Urinary bladder (tissue), 4 donors: ENCODE measurements around the gene CEP131. TPM values are rescaled to one million over a fixed set of nuclear protein-coding genes. Genes with fewer than 3 reads are reported as not detected.

ENCODE experiments used
- DNase-seq: peaks from one replicate; pipeline ENCODE4 v3.0.0-alpha.2; 2015; ENCODE audit errors: extremely low spot score
- H3K27ac ChIP-seq: one replicate; pipeline ENCODE4 v1.5.1; 2013; ENCODE audit warnings: low read depth, mild to moderate bottlenecking, moderate library complexity
- H3K36me3 ChIP-seq: one replicate; pipeline ENCODE4 v1.6.1; 2013; ENCODE audit warnings: mild to moderate bottlenecking, moderate library complexity; ENCODE audit not compliant: insufficient read depth
- H3K4me1 ChIP-seq: one replicate; pipeline ENCODE4 v1.6.1; 2013; ENCODE audit warnings: mild to moderate bottlenecking, moderate library complexity; ENCODE audit not compliant: insufficient read depth
- H3K4me3 ChIP-seq: one replicate; pipeline ENCODE4 v1.5.1; 2013; ENCODE audit warnings: low read depth, low read length
- WGBS: extraction: QIAGEN DNeasy Blood & Tissue Kit; methylation state at CpG from one replicate; pipeline ENCODE4 v1.1.7; 2013; 5-methylcytosine and 5-hydroxymethylcytosine counted together
- polyA plus RNA-seq: library from polyadenylated mRNA; stranded (reverse); fragments of 200-250 nt; gene quantifications from one replicate; pipeline ENCODE4 v1.2.3, GENCODE V29; 2013
- total RNA-seq: library from RNA; depleted of rRNA; stranded (reverse); fragments of >200 nt; gene quantifications from one replicate; pipeline ENCODE4 v1.2.3, GENCODE V29; 2014
- donor health status: healthy with polysubstance abuse.
- donor health status: healthy.

Gene CEP131
- total and polyA plus RNA-seq, 2 donors = 5.9 to 10.8 TPM

- DNase-seq = peak; percentile 99
- H3K4me1 ChIP-seq = no peaks in the 10 kb centered on the region
- H3K36me3 ChIP-seq = no peaks in the 10 kb centered on the region
- WGBS = 1% methylated on average over 100 of the region's 100 CpGs
- H3K4me3 ChIP-seq = peak within 1 kb of the TSS; percentile 91
- H3K27ac ChIP-seq = peak within 1 kb of the TSS; percentile 62
Observed at GRCh38 chr17:81238815-81239713, 16.3 kb upstream of the CEP131 start, which contains the start of the genes NDUFAF8 and TEPSIN. NDUFAF8 (plus strand) TSS chr17:81239318; CDS start chr17:81239364, 46 bp downstream. TEPSIN (minus strand) TSS chr17:81239055; CDS start chr17:81239033, 22 bp downstream.

- no peaks in the 10 kb centered on the region for H3K36me3 ChIP-seq
- no peak for DNase-seq
- peak overlapping the region; percentile 91 for H3K4me3 ChIP-seq
- H3K4me1 ChIP-seq = no peaks in the 10 kb centered on the region
- no peak overlapping the region for H3K27ac ChIP-seq
- WGBS = under 1% methylated on average over 26 of the region's 26 CpGs
Observed at GRCh38 chr17:81238490-81238814, 15.7 kb upstream of the CEP131 start.

- Histone ChIP-seq H3K4me3 (peak overlapping the region; percentile 91), H3K4me1 (no peaks in the 10 kb centered on the region), H3K27ac (no peak overlapping the region), H3K36me3 (peaks cover under 1% of the 10 kb centered on the region)
- 57% methylated on average over 36 of the region's 36 CpGs for WGBS
- DNase-seq = no peak
Observed at GRCh38 chr17:81237591-81238489, 15.1 kb upstream of the CEP131 start.

- no peak for DNase-seq
- Histone ChIP-seq H3K4me3 (no peak overlapping the region), H3K27ac (no peak overlapping the region), H3K4me1 (no peaks in the 10 kb centered on the region), H3K36me3 (peaks cover 4% of the 10 kb centered on the region)
- 93% methylated on average over 21 of the region's 21 CpGs for WGBS
Observed at GRCh38 chr17:81236784-81237183, 14.0 kb upstream of the CEP131 start.

- no peak overlapping the region for H3K27ac ChIP-seq
- 91% methylated on average over 32 of the region's 32 CpGs for WGBS
- no peak overlapping the region for H3K4me3 ChIP-seq
- DNase-seq = no peak
- no peaks in the 10 kb centered on the region for H3K4me1 ChIP-seq
- H3K36me3 ChIP-seq = peaks cover 4% of the 10 kb centered on the region
Observed at GRCh38 chr17:81235822-81236740, 13.3 kb upstream of the CEP131 start.

GRCh38 chr17:81234940-81235821 is 12.4 kb upstream of the CEP131 start:
- H3K4me1 ChIP-seq = no peaks in the 10 kb centered on the region
- H3K27ac ChIP-seq = no peak overlapping the region
- peaks cover 6% of the 10 kb centered on the region for H3K36me3 ChIP-seq
- no peak for DNase-seq
- H3K4me3 ChIP-seq = no peak overlapping the region
- WGBS = 75% methylated on average over 26 of the region's 26 CpGs

- WGBS = 82% methylated on average over 13 of the region's 13 CpGs
- no peak overlapping the region for H3K4me3 ChIP-seq
- H3K27ac ChIP-seq = no peak overlapping the region
- H3K36me3 ChIP-seq = peaks cover 6% of the 10 kb centered on the region
- no peaks in the 10 kb centered on the region for H3K4me1 ChIP-seq
- DNase-seq = no peak
Observed at GRCh38 chr17:81234506-81234855, 11.7 kb upstream of the CEP131 start.

GRCh38 chr17:81233811-81234505 is 11.2 kb upstream of the CEP131 start:
- Histone ChIP-seq H3K4me1 (no peaks in the 10 kb centered on the region), H3K36me3 (peaks cover 6% of the 10 kb centered on the region), H3K4me3 (no peak overlapping the region), H3K27ac (no peak overlapping the region)
- WGBS = 81% methylated on average over 21 of the region's 21 CpGs
- no peak for DNase-seq

- Histone ChIP-seq H3K4me3 (no peak overlapping the region), H3K36me3 (peaks cover 6% of the 10 kb centered on the region), H3K27ac (no peak overlapping the region), H3K4me1 (no peaks in the 10 kb centered on the region)
- no peak for DNase-seq
- 92% methylated on average over 17 of the region's 17 CpGs for WGBS
Observed at GRCh38 chr17:81233316-81233715, 10.6 kb upstream of the CEP131 start.

GRCh38 chr17:81232616-81233241 is 10.0 kb upstream of the CEP131 start:
- Histone ChIP-seq H3K4me3 (no peak overlapping the region), H3K4me1 (no peaks in the 10 kb centered on the region), H3K27ac (no peak overlapping the region), H3K36me3 (peaks cover 6% of the 10 kb centered on the region)
- WGBS = 86% methylated on average over 19 of the region's 19 CpGs
- DNase-seq = no peak

GRCh38 chr17:81231766-81232581 is 9.2 kb upstream of the CEP131 start:
- no peak for DNase-seq
- Histone ChIP-seq H3K4me3 (no peak overlapping the region), H3K36me3 (peaks cover 6% of the 10 kb centered on the region), H3K27ac (no peak overlapping the region), H3K4me1 (no peaks in the 10 kb centered on the region)
- WGBS = 87% methylated on average over 43 of the region's 43 CpGs
